IPS-18c (cell line): Measurements from ENCODE around the gene ELAVL1.
"Not testable (repeated sequence)": the region's sequence is repeated elsewhere in the genome, so short reads cannot be mapped to it uniquely, and the experiment has no call there.

Experiments used
- H3K4me3 ChIP-seq: 2 replicates; pipeline ENCODE4 v1.7.0; 2013; ENCODE audit warnings: low read depth, mild to moderate bottlenecking, low read length, moderate library complexity; ENCODE audit not compliant: insufficient read depth
- H3K9me3 ChIP-seq: one replicate; pipeline ENCODE4 v1.6.1; 2013; ENCODE audit warnings: mild to moderate bottlenecking, low read length, moderate library complexity; ENCODE audit not compliant: control insufficient read depth, insufficient read depth

Gene ELAVL1

DNA sequence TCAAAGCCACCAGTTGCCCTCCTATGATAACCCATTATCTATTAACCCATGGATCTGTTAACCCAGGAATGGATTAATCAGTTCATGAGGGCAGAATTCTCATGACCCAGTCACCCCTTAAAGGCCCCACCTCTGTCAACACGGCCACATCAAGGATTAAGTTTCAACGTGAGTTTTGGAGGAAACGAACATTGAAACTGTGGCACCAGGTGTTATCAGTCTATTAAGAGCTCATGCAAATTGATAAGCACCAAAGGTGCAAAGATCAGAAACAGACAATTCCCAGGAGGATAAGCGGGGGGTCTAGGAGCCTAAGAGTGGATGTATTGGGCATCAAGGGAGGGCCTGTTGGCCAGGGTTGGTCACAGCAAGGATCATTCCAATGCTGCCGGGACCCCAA lies 19.9 kb upstream of the ELAVL1 start:
- no peak overlapping the region for H3K4me3 ChIP-seq
- H3K9me3 ChIP-seq = no peaks in the 10 kb centered on the region

DNA sequence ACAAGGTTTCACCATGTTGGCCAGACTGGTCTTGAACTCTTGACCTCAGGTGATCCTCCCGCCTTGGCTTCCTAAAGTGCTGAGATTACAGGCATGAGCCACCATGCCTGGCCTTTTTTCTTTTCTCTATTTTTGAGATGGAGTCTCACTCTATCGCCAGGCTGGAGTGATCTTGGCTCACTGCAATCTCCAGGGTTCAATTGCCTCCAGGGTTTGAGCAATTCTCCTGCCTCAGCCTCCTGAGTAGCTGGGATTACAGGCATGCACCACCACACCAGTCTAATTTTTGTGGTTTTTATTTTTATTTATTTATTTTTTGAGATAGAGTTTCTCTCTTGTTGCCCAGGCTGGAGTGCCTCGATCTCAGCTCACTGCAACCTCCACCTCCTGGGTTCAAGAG lies 18.8 kb upstream of the ELAVL1 start:
- H3K9me3 ChIP-seq, H3K4me3 ChIP-seq: not testable (repeated sequence)

DNA sequence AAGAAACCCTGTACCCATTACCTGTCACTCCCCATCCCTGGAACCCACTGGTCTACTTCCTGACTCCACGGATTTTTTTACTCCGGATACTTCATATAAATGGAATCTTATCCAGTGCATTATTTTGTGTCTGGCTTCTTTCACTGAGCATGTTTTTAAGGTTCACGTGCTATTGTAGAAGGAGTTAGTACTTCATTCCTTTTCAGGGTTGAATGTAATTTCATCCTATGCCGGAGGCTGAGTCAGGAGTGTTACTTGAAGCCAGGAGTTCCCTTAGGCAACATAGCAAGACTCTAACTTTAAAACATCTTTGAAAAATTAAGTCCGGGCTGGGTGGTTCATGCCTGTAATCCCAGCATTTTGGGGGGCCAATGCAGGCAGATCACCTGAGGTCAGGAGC lies 17.9 kb upstream of the ELAVL1 start:
- Histone ChIP-seq H3K9me3 (no peaks in the 10 kb centered on the region), H3K4me3 (no peak overlapping the region)

DNA sequence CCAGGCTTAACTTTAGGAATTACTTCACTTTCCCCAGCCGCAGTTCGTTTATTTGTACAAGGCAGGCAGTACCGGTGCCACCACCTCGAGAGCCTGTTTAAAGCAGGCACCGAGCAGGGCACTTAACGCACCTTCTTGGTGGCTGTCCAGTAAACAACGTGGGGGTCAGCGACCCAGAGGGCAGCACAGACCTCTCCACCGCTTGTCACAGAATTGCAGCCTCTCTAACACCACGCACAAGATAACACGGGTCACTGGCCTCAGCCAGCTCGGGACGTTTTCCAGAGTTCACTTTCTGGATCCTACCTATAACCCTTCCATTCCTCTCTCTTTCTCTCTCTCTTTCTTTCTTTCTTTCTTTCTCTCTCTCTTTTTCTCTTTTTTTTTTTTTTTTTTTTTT lies 16.8 kb upstream of the ELAVL1 start:
- H3K4me3 ChIP-seq = no peak overlapping the region
- H3K9me3 ChIP-seq = no peaks in the 10 kb centered on the region

DNA sequence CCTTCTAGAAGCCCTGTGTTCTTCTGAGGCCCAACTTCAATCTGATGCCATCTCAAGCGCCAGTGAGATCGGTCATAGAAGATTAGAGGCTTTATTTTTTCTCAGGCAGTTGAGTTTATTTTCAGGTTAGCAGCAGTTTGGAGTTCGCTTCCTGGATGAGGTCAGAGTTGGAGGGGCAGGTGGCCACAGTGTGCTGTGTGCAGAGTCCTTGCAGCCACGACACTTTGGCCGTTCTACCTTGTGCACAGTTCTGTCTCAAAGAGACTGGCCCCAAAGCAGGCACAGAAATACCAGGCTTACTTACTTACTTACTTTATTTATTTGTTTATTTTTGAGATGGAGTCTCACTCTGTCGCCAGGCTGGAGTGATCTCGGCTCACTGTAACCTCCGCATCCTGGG lies 15.9 kb upstream of the ELAVL1 start:
- Histone ChIP-seq H3K4me3 (no peak overlapping the region), H3K9me3 (no peaks in the 10 kb centered on the region)

DNA sequence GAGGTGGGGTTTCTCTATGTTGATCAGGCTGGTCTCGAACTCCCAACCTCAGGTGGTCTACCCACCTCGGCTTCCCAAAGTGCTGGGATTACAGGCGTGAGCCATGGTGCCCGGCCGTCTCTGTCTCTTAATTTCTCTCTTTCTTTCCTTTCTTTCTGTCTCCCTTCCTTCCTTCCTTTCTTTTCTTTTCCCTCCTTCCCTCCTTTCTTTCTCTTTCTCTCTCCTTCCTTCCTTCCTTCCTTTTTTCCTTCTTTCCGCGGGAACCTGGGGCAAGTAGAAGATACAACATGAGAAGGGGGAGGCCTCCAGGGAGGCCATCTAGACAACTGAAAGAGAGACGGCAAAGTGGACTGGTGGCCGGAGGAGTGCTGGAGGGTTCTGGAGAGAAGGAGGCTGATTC lies 15.2 kb upstream of the ELAVL1 start:
- H3K4me3 ChIP-seq = no peak overlapping the region
- no peaks in the 10 kb centered on the region for H3K9me3 ChIP-seq

DNA sequence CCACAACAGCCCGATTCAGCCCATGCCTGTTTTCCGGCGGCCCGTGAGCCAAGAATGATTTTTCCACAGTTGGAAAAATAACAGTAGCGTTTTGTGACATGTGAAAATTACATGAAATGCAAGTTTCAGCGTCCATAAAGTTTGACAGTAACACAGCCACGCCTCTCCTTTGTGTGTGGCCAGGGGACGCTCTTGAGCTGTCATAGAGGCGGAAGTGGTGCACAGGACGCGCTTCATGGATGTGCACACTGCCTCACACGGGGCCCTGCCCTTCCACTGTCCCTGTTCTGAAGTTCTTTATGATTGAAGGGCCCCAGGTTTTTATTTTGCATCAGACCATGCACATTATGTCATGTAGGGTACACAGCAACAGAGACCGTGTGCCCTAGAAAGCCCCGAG lies 12.4 kb upstream of the ELAVL1 start:
- Histone ChIP-seq H3K9me3 (no peaks in the 10 kb centered on the region), H3K4me3 (no peak overlapping the region)

DNA sequence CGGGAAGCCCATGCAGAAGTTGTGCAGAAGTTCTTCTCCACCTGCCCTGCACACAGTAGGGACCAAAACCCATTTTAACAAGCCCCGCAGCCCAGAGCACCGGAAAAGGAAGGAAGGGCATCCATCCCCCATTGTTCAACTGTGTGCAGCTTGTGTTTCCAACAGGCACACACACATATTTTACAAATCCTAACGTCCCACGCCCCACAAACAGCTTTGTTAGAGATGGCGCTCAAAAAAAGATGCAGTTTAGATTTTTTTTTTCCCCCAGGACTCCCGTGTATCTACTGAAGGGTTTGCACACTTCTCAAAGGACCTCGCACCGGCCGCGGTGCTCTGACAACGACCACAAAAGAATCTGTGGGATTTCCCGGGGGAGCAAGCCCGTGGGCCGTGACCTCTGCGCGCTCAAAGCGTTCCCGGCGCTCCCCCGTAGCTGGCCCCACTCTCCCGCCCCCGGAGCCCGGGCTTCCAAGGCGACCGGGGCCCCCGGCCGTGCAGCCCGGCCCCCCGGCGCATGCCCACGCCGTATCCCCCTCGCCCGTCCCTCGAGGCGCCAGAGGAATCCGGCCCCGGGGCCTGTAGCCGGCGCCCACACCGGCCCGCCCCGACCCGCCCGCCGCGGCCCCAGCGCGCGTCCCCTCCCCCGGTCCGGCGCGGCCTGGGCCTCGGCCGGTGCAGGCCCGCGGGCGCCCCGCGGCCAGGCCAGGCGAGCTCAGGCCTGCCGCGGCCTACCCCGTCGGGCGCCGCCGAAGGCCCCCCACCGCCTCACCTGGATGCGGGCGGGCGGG lies 523 bp downstream of the ELAVL1 start:
- no peaks in the 10 kb centered on the region for H3K9me3 ChIP-seq
- H3K4me3 ChIP-seq = peak overlapping the region; percentile 78

DNA sequence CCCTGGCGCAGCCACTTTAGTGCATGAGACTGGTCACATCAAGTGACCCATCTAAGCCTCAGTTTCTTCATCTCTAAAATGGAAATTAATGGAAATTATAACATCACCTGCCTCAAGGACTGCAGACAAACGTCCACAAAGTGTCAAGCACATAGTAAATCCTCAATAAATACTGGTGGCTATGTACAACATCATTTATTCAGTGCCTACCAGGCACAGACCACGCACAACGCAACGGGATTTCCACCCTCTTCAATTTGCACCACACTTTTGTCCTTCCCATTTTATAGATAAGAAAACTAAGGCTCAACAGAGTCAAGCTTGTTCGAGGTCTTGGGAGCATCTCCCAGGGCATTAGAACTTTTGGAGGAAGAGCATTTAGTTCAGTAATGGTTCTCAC lies 1.4 kb downstream of the ELAVL1 start:
- peak overlapping the region; percentile 78; the same call in 1 of the 2 replicates for H3K4me3 ChIP-seq

DNA sequence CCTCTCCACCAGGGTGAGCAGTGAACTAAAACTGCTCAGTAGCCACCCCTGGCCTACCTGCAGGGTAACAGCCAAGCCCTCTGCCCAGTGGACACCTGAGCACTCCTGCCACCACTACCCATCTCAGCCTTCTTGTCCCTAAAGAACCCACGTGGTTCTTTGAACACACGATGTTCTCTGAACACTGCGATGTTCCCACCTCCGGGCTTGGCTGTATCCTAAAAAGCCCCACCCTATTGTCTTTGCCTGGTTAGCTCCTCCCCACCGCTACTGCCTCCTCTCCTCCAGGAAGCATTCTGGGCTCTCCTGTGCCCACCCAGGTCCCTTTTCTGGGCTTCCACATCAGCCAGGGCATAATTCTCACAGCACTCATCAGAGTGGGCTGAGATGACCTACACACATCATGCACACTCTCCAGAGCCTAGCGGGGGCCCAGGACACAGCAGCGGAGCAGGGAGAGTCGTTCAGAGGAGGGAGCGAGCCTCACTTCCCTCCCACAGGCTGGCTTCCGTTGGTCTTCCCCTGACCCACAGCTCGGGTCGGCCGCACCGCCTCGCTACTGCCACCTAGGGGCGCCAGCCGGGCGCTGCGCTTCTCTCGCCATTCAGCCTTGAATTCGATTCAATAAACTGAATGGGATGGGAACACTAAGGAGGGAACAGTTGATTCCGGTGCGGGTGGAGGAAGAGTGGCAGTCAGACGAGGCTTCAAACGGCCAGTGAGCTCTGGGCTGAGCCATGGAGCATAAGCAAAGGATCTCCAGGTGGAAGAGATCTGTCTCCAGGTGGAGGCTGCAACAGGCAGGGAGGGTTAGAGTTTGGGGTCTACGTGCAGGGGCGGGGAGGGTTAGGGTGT lies 3.2 kb downstream of the ELAVL1 start:
- Histone ChIP-seq H3K4me3 (peak overlapping the region; percentile 37), H3K9me3 (no peaks in the 10 kb centered on the region)

More for the DNA sequence above, 1.4 kb downstream of the ELAVL1 start:
- no peaks in the 10 kb centered on the region for H3K9me3 ChIP-seq

DNA sequence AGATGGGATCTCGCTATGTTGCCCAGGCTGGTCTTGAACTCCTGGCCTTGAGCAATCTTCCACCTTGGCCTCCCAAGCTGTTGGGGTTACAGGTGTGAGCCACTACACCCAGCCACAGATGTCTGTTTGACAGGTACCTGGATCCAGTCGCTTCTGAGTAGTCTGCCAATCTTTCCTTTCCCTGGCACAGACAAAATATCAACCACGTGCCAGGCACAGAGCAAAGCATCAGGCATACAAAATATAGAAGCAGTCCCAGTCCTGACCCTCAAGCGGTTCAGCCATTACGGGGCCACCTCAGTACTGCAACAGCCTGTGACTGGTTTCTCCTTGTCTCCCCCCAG lies 3.8 kb downstream of the ELAVL1 start:
- Histone ChIP-seq H3K4me3 (no peak overlapping the region), H3K9me3 (no peaks in the 10 kb centered on the region)

DNA sequence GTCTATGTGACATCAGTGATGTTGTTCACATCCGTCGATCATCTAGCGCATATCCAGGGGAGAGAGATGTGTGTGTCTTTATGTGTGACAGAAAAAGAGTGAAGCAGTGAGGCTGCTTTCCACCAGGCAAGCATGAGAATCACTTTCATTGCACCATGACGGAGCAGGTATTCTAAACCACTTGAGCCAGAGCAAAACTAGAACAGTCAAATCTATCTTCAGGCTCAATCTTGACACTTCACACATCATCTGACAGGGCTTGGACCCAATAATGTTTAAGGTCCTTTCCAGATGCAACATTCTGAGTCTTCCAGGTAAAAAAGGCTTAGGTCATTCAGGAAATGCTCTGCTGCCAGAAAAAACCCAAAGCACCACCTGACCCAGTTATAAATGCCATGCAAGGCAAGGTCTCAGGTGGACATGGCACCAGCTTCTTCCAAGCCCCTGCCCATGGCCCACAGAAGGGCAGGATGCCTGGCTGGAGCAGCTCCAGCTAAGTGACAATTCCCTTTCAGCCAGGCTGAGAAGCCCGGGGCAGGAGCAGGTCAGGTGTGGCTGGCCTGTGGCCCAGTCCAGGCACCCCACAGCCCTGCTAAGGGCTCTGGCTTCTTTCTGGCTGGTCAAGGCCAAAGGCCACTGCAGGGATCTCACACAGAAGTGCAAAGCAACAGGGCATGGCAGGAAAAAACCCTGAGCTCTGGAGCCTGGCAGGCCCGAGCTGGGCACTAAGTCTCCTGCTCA lies 5.0 kb downstream of the ELAVL1 start:
- H3K4me3 ChIP-seq = no peak overlapping the region

DNA sequence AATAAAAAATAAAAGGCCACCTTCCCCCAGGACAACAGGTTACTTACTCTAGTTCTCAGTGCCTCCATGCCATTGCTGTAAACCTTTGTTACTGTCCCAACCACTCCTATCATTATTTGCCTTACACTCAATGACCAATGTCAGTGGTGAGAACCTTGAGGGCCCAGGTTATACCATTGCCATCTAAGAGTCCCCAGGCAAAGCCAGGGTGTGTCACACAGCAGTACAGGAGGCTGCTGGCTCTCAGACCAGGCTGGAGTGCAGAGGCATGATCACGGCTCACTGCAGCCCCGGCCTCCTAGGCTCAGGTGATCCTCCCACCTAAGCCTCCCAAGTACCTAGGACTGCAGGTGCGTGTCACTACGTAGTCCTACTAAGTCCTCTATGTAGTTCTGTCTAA lies 6.1 kb downstream of the ELAVL1 start:
- Histone ChIP-seq H3K9me3 (no peaks in the 10 kb centered on the region), H3K4me3 (no peak overlapping the region)

More for the DNA sequence above, 5.0 kb downstream of the ELAVL1 start:
- H3K9me3 ChIP-seq = no peaks in the 10 kb centered on the region

DNA sequence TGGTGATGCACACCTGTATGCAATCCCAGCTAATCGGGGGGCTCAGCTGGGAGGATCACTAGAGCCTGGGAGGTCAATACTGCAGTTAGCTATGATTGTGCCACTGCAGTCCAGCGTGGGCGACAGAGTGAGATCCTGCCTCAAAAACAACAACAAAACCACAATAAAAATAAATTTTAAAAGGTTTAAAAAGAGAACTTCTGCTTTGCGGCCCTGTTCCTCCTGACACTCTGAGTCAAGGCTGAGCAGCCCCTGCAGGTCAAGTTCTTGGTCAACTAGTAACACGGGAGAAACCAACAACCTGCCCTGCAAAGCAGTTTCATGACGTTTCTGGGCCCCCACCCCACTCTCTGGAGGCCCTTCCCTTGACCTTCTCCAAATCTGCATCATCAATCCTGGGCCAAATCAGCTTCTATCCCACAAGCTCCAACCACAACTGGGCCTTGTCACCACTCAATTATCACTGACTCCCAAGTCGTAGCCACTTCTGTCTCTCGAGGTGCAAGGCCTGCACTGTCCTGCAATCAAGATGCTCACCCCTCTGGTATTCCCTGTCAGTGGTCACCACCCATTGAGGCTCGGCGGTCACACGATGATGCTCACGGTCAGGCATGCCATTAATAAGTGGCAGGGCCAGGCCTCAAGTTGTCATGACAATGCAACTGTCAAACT lies 7.5 kb downstream of the ELAVL1 start:
- Histone ChIP-seq H3K9me3 (no peaks in the 10 kb centered on the region), H3K4me3 (no peak overlapping the region)

DNA sequence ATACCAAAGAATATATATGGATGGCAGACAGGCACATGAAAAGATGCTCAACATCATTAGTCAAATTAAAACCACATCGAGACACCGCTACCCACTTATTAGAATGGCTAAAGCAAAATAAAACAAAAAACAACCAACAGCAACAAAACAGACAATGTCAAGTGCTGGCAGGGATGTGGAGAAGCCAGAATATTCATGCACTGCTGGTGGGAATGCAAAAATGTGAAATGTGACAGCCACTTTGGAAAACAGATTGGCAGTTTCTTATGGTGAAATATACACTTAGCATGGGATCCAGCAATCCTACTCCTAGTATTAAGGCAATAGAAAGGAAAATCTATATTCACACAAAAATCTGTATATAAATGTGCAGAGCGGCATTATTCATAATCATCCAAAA lies 8.6 kb downstream of the ELAVL1 start:
- H3K9me3 ChIP-seq = no peaks in the 10 kb centered on the region
- no peak overlapping the region for H3K4me3 ChIP-seq

DNA sequence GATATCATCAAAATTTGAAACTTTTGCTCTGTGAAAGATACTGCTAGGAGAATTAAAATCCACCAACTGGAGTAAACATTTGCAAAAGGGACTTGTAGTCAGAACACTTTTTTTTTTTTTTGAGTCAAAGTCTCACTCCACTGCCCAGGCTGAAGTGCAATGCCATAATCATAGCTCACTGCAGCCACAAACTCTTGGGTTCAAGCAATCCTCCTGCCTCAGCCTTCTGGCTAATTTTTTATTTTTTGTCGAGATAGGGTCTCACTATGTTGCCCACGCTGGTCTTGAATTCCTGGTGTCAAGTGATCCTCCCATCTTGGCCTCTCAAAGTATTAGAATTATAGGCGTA lies 9.7 kb downstream of the ELAVL1 start:
- H3K4me3 ChIP-seq = no peak overlapping the region
- H3K9me3 ChIP-seq = no peaks in the 10 kb centered on the region
